Kidney epithelial cell (primary cell): ENCODE results near the gene RAB7A. TPM values are rescaled to one million over a fixed set of nuclear protein-coding genes. Genes with fewer than 3 reads are reported as not detected.

Experiments
- DNase-seq: peaks from one replicate; pipeline ENCODE4 v3.0.0-alpha.2; 2010; ENCODE audit warnings: low read depth
- H3K27me3 ChIP-seq: 2 replicates; pipeline ENCODE4 v1.6.0; 2011; ENCODE audit warnings: low read length; ENCODE audit not compliant: control insufficient read depth, insufficient read depth
- H3K36me3 ChIP-seq: 2 replicates; pipeline ENCODE4 v1.5.1; 2011; ENCODE audit warnings: low read length; ENCODE audit not compliant: control insufficient read depth, insufficient read depth
- H3K4me3 ChIP-seq: 2 replicates; pipeline ENCODE4 v1.5.1; 2011; ENCODE audit warnings: low read depth, mild to moderate bottlenecking, control low read depth, low read length
- total RNA-seq: library from RNA; depleted of rRNA; stranded (reverse); fragments of >200 nt; gene quantifications from 2 replicates; pipeline ENCODE4 v1.2.3, GENCODE V29; 2015
- TF ChIP-seq, protein P1 (sequence below): IDR thresholded peaks from 2 replicates; pipeline ENCODE4 v1.5.1; 2011; ENCODE audit warnings: mild to moderate bottlenecking, moderate library complexity, low read length, control low read depth, inconsistent platforms; ENCODE audit not compliant: insufficient read depth, poor library complexity, severe bottlenecking

The RAB7A gene
- total RNA-seq, 1 donor from 2014 or later: 114 TPM

DNA sequence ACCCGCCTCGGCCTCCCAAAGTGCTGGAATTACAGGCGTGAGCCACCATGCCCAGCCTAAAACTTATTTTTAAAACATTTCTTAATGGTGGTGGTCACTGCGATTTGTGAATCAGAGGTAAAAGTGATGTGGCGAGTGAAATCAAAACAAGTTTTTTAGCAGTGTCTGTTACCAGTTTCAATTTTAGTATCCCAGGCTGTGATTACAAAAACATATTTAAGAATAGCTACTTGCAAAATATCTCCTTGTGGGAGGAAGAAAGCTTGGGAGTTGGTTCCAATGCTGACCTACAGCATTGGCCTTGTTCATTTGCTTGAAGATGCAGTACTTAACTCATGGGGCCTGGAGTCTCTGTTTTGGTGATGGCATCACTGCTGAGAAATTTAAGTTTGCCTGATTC lies 4.5 kb downstream of the RAB7A start:
- Histone ChIP-seq H3K4me3 (no peak overlapping the region), H3K36me3 (no peaks in the 10 kb centered on the region), H3K27me3 (no peaks in the 10 kb centered on the region)
- DNase-seq: no peak
- TF ChIP-seq, protein P1, sequence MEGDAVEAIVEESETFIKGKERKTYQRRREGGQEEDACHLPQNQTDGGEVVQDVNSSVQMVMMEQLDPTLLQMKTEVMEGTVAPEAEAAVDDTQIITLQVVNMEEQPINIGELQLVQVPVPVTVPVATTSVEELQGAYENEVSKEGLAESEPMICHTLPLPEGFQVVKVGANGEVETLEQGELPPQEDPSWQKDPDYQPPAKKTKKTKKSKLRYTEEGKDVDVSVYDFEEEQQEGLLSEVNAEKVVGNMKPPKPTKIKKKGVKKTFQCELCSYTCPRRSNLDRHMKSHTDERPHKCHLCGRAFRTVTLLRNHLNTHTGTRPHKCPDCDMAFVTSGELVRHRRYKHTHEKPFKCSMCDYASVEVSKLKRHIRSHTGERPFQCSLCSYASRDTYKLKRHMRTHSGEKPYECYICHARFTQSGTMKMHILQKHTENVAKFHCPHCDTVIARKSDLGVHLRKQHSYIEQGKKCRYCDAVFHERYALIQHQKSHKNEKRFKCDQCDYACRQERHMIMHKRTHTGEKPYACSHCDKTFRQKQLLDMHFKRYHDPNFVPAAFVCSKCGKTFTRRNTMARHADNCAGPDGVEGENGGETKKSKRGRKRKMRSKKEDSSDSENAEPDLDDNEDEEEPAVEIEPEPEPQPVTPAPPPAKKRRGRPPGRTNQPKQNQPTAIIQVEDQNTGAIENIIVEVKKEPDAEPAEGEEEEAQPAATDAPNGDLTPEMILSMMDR: no peak

DNA sequence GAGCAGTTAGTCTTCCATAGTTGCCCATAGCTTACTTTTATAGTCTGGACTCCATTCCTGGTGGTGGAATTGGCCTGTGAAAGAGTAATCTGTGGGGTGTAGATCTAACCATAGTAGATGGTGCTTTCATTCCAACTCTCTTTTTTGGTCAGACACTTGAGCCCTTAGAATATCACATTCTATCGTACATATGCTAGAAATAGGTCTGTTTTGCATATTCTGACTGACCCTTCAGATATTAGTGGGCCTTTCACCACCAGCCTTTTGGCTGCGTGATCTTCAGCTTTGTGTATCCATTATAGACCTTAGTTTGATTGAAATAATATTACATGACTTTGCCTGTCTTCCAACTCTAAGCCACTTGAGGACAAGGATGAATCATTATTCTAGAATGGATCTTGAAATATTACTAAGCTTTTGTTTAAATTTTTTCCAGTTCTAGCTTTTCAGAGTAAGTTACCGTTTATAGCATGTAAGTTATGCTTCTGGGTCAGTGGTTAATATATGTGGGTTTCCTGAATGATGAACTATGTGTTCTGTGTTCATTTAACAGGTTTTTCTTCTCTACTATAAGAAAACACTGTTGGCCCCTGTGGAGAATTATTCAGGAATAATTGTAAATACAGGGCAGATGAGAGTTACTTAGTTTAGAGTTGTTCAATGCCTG lies 8.7 kb downstream of the RAB7A start:
- H3K36me3 ChIP-seq: no peaks in the 10 kb centered on the region
- no peak overlapping the region for H3K4me3 ChIP-seq
- TF ChIP-seq, protein P1: no peak
- no peak for DNase-seq
- H3K27me3 ChIP-seq: no peaks in the 10 kb centered on the region

DNA sequence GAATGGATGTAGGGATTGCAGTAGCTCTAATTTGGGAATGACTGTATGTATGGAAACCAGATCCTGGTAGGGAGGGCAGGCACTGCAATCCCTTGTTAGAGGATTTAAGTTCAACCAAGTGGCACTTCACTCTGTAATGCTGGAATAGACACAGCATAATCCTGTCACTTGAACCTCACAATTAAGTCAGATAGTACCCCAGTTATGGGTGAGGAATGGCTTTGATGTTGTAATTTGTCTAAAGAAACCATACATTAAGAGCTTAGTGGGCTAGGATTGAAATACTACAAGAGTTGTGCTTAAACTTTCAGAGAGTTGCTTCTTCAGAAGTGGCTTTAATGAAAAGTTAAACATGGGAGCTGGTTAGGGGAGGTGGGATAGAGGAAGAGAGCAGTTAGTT lies 9.3 kb downstream of the RAB7A start:
- Histone ChIP-seq H3K4me3 (no peak overlapping the region), H3K27me3 (no peaks in the 10 kb centered on the region), H3K36me3 (no peaks in the 10 kb centered on the region)
- TF ChIP-seq, protein P1: no peak
- DNase-seq: no peak

DNA sequence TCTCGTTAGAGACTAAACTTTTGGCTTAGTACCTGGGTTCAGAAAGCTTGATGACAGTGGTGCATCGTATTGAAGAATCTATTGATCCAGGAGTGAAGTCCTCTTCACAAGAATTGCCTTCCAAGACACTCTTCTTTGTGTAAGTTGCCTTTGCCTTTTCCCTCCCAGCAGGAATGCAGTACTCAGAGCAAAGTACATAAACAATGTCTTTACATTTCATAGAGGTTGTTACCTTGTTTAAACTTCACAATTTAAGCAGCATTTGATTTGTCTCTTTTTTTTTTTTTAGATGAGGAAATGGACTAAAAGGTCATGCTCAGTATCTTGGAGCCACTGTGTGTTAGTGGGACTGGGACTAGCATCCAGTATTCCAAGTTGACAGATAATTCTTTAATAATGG lies 9.9 kb downstream of the RAB7A start:
- Histone ChIP-seq H3K27me3 (no peaks in the 10 kb centered on the region), H3K36me3 (no peaks in the 10 kb centered on the region), H3K4me3 (no peak overlapping the region)
- no peak for DNase-seq
- TF ChIP-seq, protein P1: no peak

DNA sequence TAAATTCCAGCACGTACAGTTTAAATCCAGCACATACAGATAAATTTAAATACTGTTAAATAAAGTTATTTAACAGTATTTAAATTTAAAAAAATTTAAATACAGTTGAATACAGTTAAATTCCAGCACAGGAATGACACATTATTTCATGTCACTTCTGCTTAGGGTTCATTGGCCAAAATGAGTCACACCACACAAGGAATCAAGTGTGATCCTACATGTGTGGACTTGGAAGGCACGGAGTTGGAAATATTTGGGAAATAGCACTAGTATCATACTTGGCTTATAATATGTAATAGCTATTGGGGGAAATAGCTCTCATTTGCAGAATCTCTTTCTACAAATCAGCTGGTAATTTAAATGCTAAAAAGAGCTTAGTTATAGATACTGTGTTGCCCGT lies 10.6 kb downstream of the RAB7A start:
- TF ChIP-seq, protein P1: no peak
- no peak for DNase-seq

DNA sequence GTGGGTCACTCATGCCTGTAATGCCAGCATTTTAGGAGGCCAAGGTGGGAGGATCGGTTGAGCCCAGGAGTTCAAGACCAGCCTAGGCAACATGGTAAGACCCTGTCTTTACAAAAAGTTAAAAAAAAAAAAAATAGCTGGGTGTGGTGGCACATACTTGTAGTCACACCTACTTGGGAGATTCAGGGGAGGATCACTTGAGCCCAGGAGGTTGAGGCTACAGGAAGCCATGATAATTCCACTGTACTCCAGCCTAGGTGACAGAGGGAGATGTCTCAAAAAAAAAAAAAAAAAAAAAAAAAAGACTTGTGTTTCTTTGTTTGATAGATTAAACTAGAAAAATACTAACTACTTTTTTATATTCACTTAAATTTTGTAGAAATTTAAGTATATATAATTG lies 14.6 kb downstream of the RAB7A start:
- Histone ChIP-seq H3K27me3 (no peaks in the 10 kb centered on the region), H3K4me3 (no peak overlapping the region), H3K36me3 (no peaks in the 10 kb centered on the region)
- TF ChIP-seq, protein P1: no peak
- DNase-seq: no peak

More for the DNA sequence above, 10.6 kb downstream of the RAB7A start:
- Histone ChIP-seq H3K4me3 (no peak overlapping the region), H3K36me3 (no peaks in the 10 kb centered on the region), H3K27me3 (no peaks in the 10 kb centered on the region)
